H1 (cell line): ENCODE results near the gene GATA1. TPM values are rescaled to one million over a fixed set of nuclear protein-coding genes. Genes with fewer than 3 reads are reported as not detected.

Experiments
- CTCF ChIA-PET: fragments of 300-600 bp; sonication (Branson Sonifier 250); formaldehyde crosslinking; loops from one replicate; lab custom pipeline; 2021; ENCODE audit not compliant: partially characterized antibody; lab: Charles Lee
- POLR2A ChIA-PET: fragments of 300-600 bp; sonication (Branson Sonifier 250); formaldehyde crosslinking; loops from one replicate; lab custom pipeline; 2021; ENCODE audit warnings: inconsistent platforms; ENCODE audit not compliant: partially characterized antibody; lab: Charles Lee
- DNase-seq, 2 experiments: peaks; one replicate each; pipeline versions ENCODE4 v3.0.0 to v3.0.0-alpha.2; 2010 to 2022; ENCODE audit warnings: low spot score in 2 of 2, low read depth in 1 of 2, mixed read lengths in 1 of 2
- FAIRE-seq: peaks from 2 replicates; lab custom pipeline; 2011; peaks lifted over from hg19 to GRCh38; lab: Jason Lieb, UNC
- H2AFZ ChIP-seq: 2 replicates; pipeline ENCODE4 v1.8.1; 2012; ENCODE audit warnings: low read length, inconsistent platforms
- H2AK5ac ChIP-seq: 2 replicates; pipeline ENCODE4 v1.6.1; 2013; ENCODE audit warnings: low read depth, low read length
- H2BK120ac ChIP-seq: replicated peaks from 2 replicates; pipeline ENCODE3; 2013; ENCODE audit warnings: low read depth, low read length, inconsistent platforms
- H2BK12ac ChIP-seq: 2 replicates; pipeline ENCODE4 v1.6.1; 2013; ENCODE audit warnings: low read depth, low read length
- H2BK15ac ChIP-seq: 2 replicates; pipeline ENCODE4 v1.6.1; 2013; ENCODE audit warnings: low read length
- H2BK20ac ChIP-seq: 2 replicates; pipeline ENCODE4 v1.6.1; 2013; ENCODE audit warnings: low read length
- H2BK5ac ChIP-seq: 2 replicates; pipeline ENCODE4 v1.6.1; 2013; ENCODE audit warnings: low read depth, low read length
- H3K14ac ChIP-seq: 2 replicates; pipeline ENCODE4 v1.6.1; 2013; ENCODE audit warnings: inconsistent platforms; ENCODE audit not compliant: insufficient read length
- H3K18ac ChIP-seq: 2 replicates; pipeline ENCODE4 v1.6.1; 2013; ENCODE audit warnings: low read length; ENCODE audit errors: extremely low read depth
- H3K23ac ChIP-seq: 2 replicates; pipeline ENCODE4 v1.6.1; 2013; ENCODE audit warnings: inconsistent platforms; ENCODE audit not compliant: insufficient read length
- H3K23me2 ChIP-seq: 2 replicates; pipeline ENCODE4 v1.6.1; 2013; ENCODE audit warnings: low read depth, low read length
- H3K27ac ChIP-seq: 2 replicates; pipeline ENCODE4 v1.6.1; 2011; ENCODE audit warnings: low read depth, low read length, inconsistent platforms
- H3K27me3 ChIP-seq, 4 experiments: replicated peaks in 1 of 4; 1 replicate in 1 of 4; 2 replicates in 3 of 4; pipeline versions ENCODE4 v1.6.1 to v1.8.1; 2011 to 2013; ENCODE audit warnings: low read length in 3 of 4, mild to moderate bottlenecking in 3 of 4, inconsistent platforms in 2 of 4, mixed read lengths in 2 of 4, moderate library complexity in 1 of 4; ENCODE audit not compliant: control insufficient read depth in 3 of 4, insufficient read depth in 3 of 4; ENCODE audit errors: extremely low read depth in 1 of 4
- H3K36me3 ChIP-seq, 4 experiments: 2 replicates each; pipeline versions ENCODE4 v1.6.1 to v1.8.1; 2011 to 2013; ENCODE audit warnings: mild to moderate bottlenecking in 4 of 4, low read length in 3 of 4, moderate library complexity in 2 of 4, control low read depth in 1 of 4, inconsistent platforms in 1 of 4; ENCODE audit not compliant: insufficient read depth in 4 of 4, control insufficient read depth in 2 of 4
- H3K4ac ChIP-seq: replicated peaks from 2 replicates; pipeline ENCODE3; 2013; ENCODE audit warnings: low read length, low read depth, mixed read lengths, inconsistent platforms; ENCODE audit not compliant: insufficient read length
- H3K4me1 ChIP-seq, 4 experiments: replicated peaks in 1 of 4; 1 replicate in 1 of 4; 2 replicates in 3 of 4; pipeline versions ENCODE4 v1.6.1 to v1.8.1; 2011 to 2013; ENCODE audit warnings: low read length in 3 of 4, inconsistent platforms in 2 of 4, mixed read lengths in 1 of 4; ENCODE audit not compliant: insufficient read depth in 4 of 4, control insufficient read depth in 3 of 4
- H3K4me2 ChIP-seq, 2 experiments: 2 replicates each; pipeline versions ENCODE4 v1.6.1 to v1.8.1; 2011 to 2013; ENCODE audit warnings: low read depth in 2 of 2, low read length in 2 of 2, control low read depth in 1 of 2, inconsistent platforms in 1 of 2, mild to moderate bottlenecking in 1 of 2; ENCODE audit not compliant: insufficient read depth in 1 of 2
- H3K4me3 ChIP-seq, 4 experiments: fragments of 200-600, 300-600 bp in 1 of 4; sonication (generic), shearing (Covaris generic), sonication (Bioruptor Twin) in 1 of 4; 2 replicates each; pipeline versions ENCODE4 v1.5.1 to v1.8.1; 2011 to 2016; ENCODE audit warnings: low read length in 4 of 4, low read depth in 3 of 4, control low read depth in 2 of 4, inconsistent platforms in 2 of 4, mild to moderate bottlenecking in 2 of 4, mixed read lengths in 1 of 4, moderate library complexity in 1 of 4; ENCODE audit not compliant: insufficient read depth in 2 of 4; ENCODE audit errors: extremely low read depth in 1 of 4
- H3K56ac ChIP-seq: replicated peaks from 2 replicates; pipeline ENCODE3; 2013; ENCODE audit warnings: low read depth, mild to moderate bottlenecking, mixed read lengths, low read length, inconsistent platforms; ENCODE audit not compliant: insufficient read length
- H3K79me1 ChIP-seq: 2 replicates; pipeline ENCODE4 v1.6.1; 2013; ENCODE audit warnings: low read depth, low read length, control low read depth
- H3K79me2 ChIP-seq, 2 experiments: 2 replicates each; pipeline versions ENCODE4 v1.6.1 to v1.8.1; 2012 to 2013; ENCODE audit warnings: low read length in 2 of 2, mild to moderate bottlenecking in 2 of 2, inconsistent platforms in 1 of 2; ENCODE audit not compliant: insufficient read depth in 2 of 2, control insufficient read depth in 1 of 2
- H3K9ac ChIP-seq, 4 experiments: replicated peaks in 1 of 4; 1 replicate in 1 of 4; 2 replicates in 3 of 4; pipeline versions ENCODE4 v1.6.1 to v1.8.1; 2011 to 2013; ENCODE audit warnings: low read depth in 3 of 4, low read length in 3 of 4, control low read depth in 2 of 4, mild to moderate bottlenecking in 2 of 4, moderate library complexity in 2 of 4, inconsistent platforms in 1 of 4; ENCODE audit errors: extremely low read depth in 1 of 4
- H3K9me3 ChIP-seq, 2 experiments: 2 replicates each; pipeline versions ENCODE4 v1.6.1 to v1.8.1; 2012 to 2013; ENCODE audit warnings: mild to moderate bottlenecking in 2 of 2, moderate library complexity in 2 of 2, control low read depth in 1 of 2, inconsistent platforms in 1 of 2, low read depth in 1 of 2, low read length in 1 of 2, mixed read lengths in 1 of 2; ENCODE audit not compliant: insufficient read depth in 2 of 2
- H4K20me1 ChIP-seq, 2 experiments: replicated peaks in 1 of 2; 2 replicates each; pipeline versions ENCODE3 to v1.8.1; 2011 to 2013; ENCODE audit warnings: inconsistent platforms in 2 of 2, low read length in 2 of 2, mild to moderate bottlenecking in 1 of 2; ENCODE audit not compliant: insufficient read depth in 2 of 2, control insufficient read depth in 1 of 2
- H4K5ac ChIP-seq: 2 replicates; pipeline ENCODE4 v1.6.1; 2013; ENCODE audit warnings: low read length, low read depth, mixed read lengths, inconsistent platforms; ENCODE audit not compliant: insufficient read length
- H4K8ac ChIP-seq: 2 replicates; pipeline ENCODE4 v1.8.0; 2013; ENCODE audit warnings: mild to moderate bottlenecking, moderate library complexity, low read length, inconsistent platforms; ENCODE audit not compliant: insufficient read depth; ENCODE audit errors: extremely low read depth
- H4K91ac ChIP-seq: replicated peaks from 2 replicates; pipeline ENCODE3; 2013; ENCODE audit warnings: low read length, mixed read lengths, inconsistent platforms; ENCODE audit not compliant: insufficient read length
- CBX5 ChIP-seq: fragments of 300-800, 300-1000 bp; sonication (generic); IDR thresholded peaks from 2 replicates; pipeline ENCODE4 v1.7.1; 2016; ENCODE audit warnings: antibody characterized with exemption, low read length, low read depth
- CEBPB ChIP-seq: IDR thresholded peaks from 2 replicates; pipeline ENCODE4 v1.6.1; 2012; ENCODE audit warnings: low read depth, low read length
- EP300 ChIP-seq, 2 experiments: IDR thresholded peaks; 1 replicate in 1 of 2; 2 replicates in 1 of 2; pipeline ENCODE4 v1.6.1; 2011 to 2012; ENCODE audit warnings: low read depth in 2 of 2, low read length in 2 of 2, mild to moderate bottlenecking in 2 of 2, borderline replicate concordance in 1 of 2, inconsistent platforms in 1 of 2, moderate library complexity in 1 of 2
- GTF2F1 ChIP-seq: IDR thresholded peaks from 2 replicates; pipeline ENCODE4 v1.6.1; 2012; ENCODE audit warnings: low read depth, low read length, improper control_type of control experiment, borderline replicate concordance
- JUN ChIP-seq: IDR thresholded peaks from 2 replicates; pipeline ENCODE4 v1.6.1; 2011; ENCODE audit warnings: low read depth, mild to moderate bottlenecking, improper control_type of control experiment, low read length
- JUND ChIP-seq: IDR thresholded peaks from 2 replicates; pipeline ENCODE4 v1.6.1; 2011; ENCODE audit warnings: mild to moderate bottlenecking, improper control_type of control experiment, low read length
- MAFK ChIP-seq: IDR thresholded peaks from 2 replicates; pipeline ENCODE4 v1.6.1; 2012; ENCODE audit warnings: low read depth, mild to moderate bottlenecking, improper control_type of control experiment, low read length
- NANOG ChIP-seq: IDR thresholded peaks from 2 replicates; pipeline ENCODE4 v1.6.1; 2011; ENCODE audit warnings: low read length, low read depth, mild to moderate bottlenecking, inconsistent platforms; ENCODE audit not compliant: insufficient read depth, poor library complexity, severe bottlenecking
- NRF1 ChIP-seq: IDR thresholded peaks from 2 replicates; pipeline ENCODE4 v1.6.1; 2011; ENCODE audit warnings: mild to moderate bottlenecking, low read depth, low read length, improper control_type of control experiment
- SP2 ChIP-seq: IDR thresholded peaks from 2 replicates; pipeline ENCODE4 v1.6.1; 2012; ENCODE audit warnings: mild to moderate bottlenecking, low read length, inconsistent platforms
- TAF7 ChIP-seq: optimal IDR thresholded peaks from 2 replicates; pipeline ENCODE3; 2011; ENCODE audit warnings: low read depth, mild to moderate bottlenecking, inconsistent platforms, low read length, moderate library complexity, borderline replicate concordance
- WGBS, 2 experiments: shearing (Covaris generic) in 1 of 2; methylation state at CpG; one replicate each; pipeline versions ENCODE4 v1.1.6 to v1.1.7; 2013 to 2015; ENCODE audit warnings: low lambda C conversion rate in 2 of 2, mixed read lengths in 2 of 2, inconsistent platforms in 1 of 2, low coverage in 1 of 2, missing lambda C conversion rate in 1 of 2; ENCODE audit not compliant: insufficient replicate concordance in 2 of 2, insufficient coverage in 1 of 2, insufficient read length in 1 of 2; ENCODE audit errors: extremely low coverage in 1 of 2, missing lambda C conversion rate in 1 of 2; 5-methylcytosine and 5-hydroxymethylcytosine counted together
- polyA plus RNA-seq, 7 experiments: library from polyadenylated mRNA; depleted of rRNA in 3 of 7; stranded (reverse) in 5 of 7; unstranded in 2 of 7; fragments of >200 nt in 5 of 7; fragments of 200-250 nt in 2 of 7; gene quantifications; 1 replicate in 5 of 7; 2 replicates in 1 of 7; 4 replicates in 1 of 7; pipeline versions ENCODE4 v1.2.1 to v1.2.3, GENCODE V29; 2011 to 2013; ENCODE audit warnings: missing spikeins in 2 of 7, mixed read lengths in 2 of 7
- total RNA-seq: library from RNA; stranded (reverse); fragmentation: NEBNext Ultra II Directional; extraction: Animal tissue kit (Norgen Biotek cat#: 25700); gene quantifications from 2 replicates; pipeline ENCODE4 v1.2.1, GENCODE V29; 2021

GATA1 gene
- total and polyA plus RNA-seq, 2 of the 8 experiments (the other 6 are each of a cell fraction or from before 2014, with no cell fraction given) = 0.05 TPM; not detected in 1

DNA sequence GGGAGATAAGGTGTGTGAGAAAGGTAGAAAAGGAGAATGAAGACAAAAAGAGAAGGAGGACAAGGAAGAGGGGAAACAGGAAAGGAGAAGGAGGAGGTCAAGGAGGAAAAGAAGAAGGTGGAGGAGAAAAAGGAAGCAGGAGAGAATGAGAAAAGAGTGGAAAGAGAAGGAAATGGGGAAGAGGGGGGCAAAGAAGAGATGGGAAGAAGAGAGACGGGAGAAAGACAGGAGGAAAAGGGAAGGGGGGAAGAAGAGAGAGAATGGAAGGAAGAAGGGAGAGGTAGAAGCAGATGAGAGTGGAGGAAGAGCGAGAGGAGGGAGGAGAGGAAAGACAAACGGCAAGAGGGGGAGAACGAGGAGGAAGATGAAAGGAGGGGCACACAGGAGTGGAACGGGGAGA is 4.1 kb downstream of the GATA1 start:
- no peak for DNase-seq
- Histone ChIP-seq H2BK12ac (no peak overlapping the region), H3K4me2 (no peak overlapping the region), H2AFZ (no peak overlapping the region), H3K9ac (no peak overlapping the region), H2BK20ac (no peak overlapping the region), H3K27me3 (no peaks in the 10 kb centered on the region), H3K18ac (no peak overlapping the region), H4K8ac (no peak overlapping the region), H3K56ac (no peak overlapping the region), H3K23me2 (no peaks in the 10 kb centered on the region), H3K9me3 (no peaks in the 10 kb centered on the region), H3K36me3 (no peaks in the 10 kb centered on the region), H3K27ac (no peak overlapping the region), H2BK120ac (no peak overlapping the region), H3K4me3 (no peak overlapping the region), H3K4me1 (no peaks in the 10 kb centered on the region), H2AK5ac (no peak overlapping the region), H4K20me1 (no peaks in the 10 kb centered on the region), H3K23ac (no peak overlapping the region), H4K91ac (no peak overlapping the region), H4K5ac (no peak overlapping the region), H3K79me1 (no peaks in the 10 kb centered on the region), H3K14ac (no peak overlapping the region), H3K4ac (no peak overlapping the region), H2BK5ac (no peak overlapping the region), H2BK15ac (no peak overlapping the region), H3K79me2 (no peaks in the 10 kb centered on the region)
- WGBS, 2 experiments = 85% methylated on average over 4 of the region's 5 CpGs; no CpG with 5 or more reads in 1 of the 2 experiments
- no peak for FAIRE-seq
- CTCF ChIA-PET = no interaction called here
- POLR2A ChIA-PET = no interaction called here
- no peak for TF ChIP-seq JUND
- TF ChIP-seq EP300 (IDR thresholded peaks at IDR 0.05; ENCODE audit: borderline replicate concordance in 1 of 2, low read depth in 2 of 2, low read length in 2 of 2) = no peak
- TF ChIP-seq SP2 = no peak
- no peak for TF ChIP-seq CBX5
- no peak for TF ChIP-seq TAF7
- no peak for TF ChIP-seq NANOG
- TF ChIP-seq JUN = no peak
- no peak for TF ChIP-seq GTF2F1
- TF ChIP-seq NRF1 = no peak
- TF ChIP-seq MAFK = no peak
- TF ChIP-seq CEBPB = no peak
